Measurements from ENCODE around the gene NFIL3.

Gene NFIL3

GRCh38 chr9:91384954-91385353, 38.7 kb downstream of the NFIL3 start:
- TF ChIP-seq CTCF (IDR thresholded peaks at IDR 0.05): no peak

- TF ChIP-seq CTCF (IDR thresholded peaks at IDR 0.05): no peak
Observed at GRCh38 chr9:91383577-91383976, 40.1 kb downstream of the NFIL3 start.

- TF ChIP-seq CTCF (IDR thresholded peaks at IDR 0.05): no peak
Observed at GRCh38 chr9:91382298-91382697, 41.3 kb downstream of the NFIL3 start.

- TF ChIP-seq CTCF (IDR thresholded peaks at IDR 0.05): no peak
Observed at GRCh38 chr9:91379426-91379825, 44.2 kb downstream of the NFIL3 start.

- no peak for TF ChIP-seq CTCF (IDR thresholded peaks at IDR 0.05)
Observed at GRCh38 chr9:91378695-91379127, 44.9 kb downstream of the NFIL3 start.

- no peak for TF ChIP-seq CTCF (IDR thresholded peaks at IDR 0.05)
Observed at GRCh38 chr9:91376239-91376638, 47.4 kb downstream of the NFIL3 start.

- TF ChIP-seq CTCF (IDR thresholded peaks at IDR 0.05): no peak
Observed at GRCh38 chr9:91374939-91375338, 48.7 kb downstream of the NFIL3 start.

GRCh38 chr9:91371894-91372293, 51.7 kb downstream of the NFIL3 start:
- TF ChIP-seq CTCF (IDR thresholded peaks at IDR 0.05): no peak

All from LNCAP (cell line).